GM12878 (cell line): ENCODE measurements around the gene MRC2.

Source experiments
- ATF3 ChIP-seq: IDR thresholded peaks from 2 replicates; pipeline ENCODE4 v1.6.1; 2011; ENCODE audit warnings: low read depth, mild to moderate bottlenecking, low read length, moderate library complexity, borderline replicate concordance; ENCODE audit errors: extremely low read depth
- BCLAF1 ChIP-seq: fragments of 450-650 bp; IDR thresholded peaks from 2 replicates; pipeline ENCODE4 v1.6.1; 2017; ENCODE audit warnings: antibody characterized with exemption, mild to moderate bottlenecking, moderate library complexity
- BMI1 ChIP-seq: fragments of 450-650 bp; IDR thresholded peaks from 2 replicates; pipeline ENCODE4 v1.6.1; 2016; ENCODE audit warnings: mild to moderate bottlenecking, moderate library complexity, borderline replicate concordance
- CEBPB ChIP-seq, 2 experiments: fragments of 150-350 bp in 1 of 2; IDR thresholded peaks; 2 replicates each; pipeline ENCODE4 v1.6.1; 2012 to 2014; ENCODE audit warnings: low read depth in 2 of 2, low read length in 2 of 2, borderline replicate concordance in 1 of 2, inconsistent platforms in 1 of 2
- CTCF ChIP-seq, 3 experiments: IDR thresholded peaks in 2 of 3; conservative IDR thresholded peaks in 1 of 3; 2 replicates each; pipeline ENCODE4 v1.5.1; 2011; ENCODE audit warnings: low read depth in 3 of 3, low read length in 3 of 3, mild to moderate bottlenecking in 3 of 3, control low read depth in 2 of 3, moderate library complexity in 2 of 3, inconsistent platforms in 1 of 3, mixed read lengths in 1 of 3; ENCODE audit not compliant: control insufficient read depth in 2 of 3, insufficient read depth in 1 of 3; ENCODE audit errors: extremely low read depth in 1 of 3
- EZH2 ChIP-seq: IDR thresholded peaks from 2 replicates; pipeline ENCODE4 v1.6.1; 2012; ENCODE audit warnings: low read depth, mild to moderate bottlenecking, control low read depth, inconsistent platforms, low read length, borderline replicate concordance; ENCODE audit not compliant: control insufficient read depth
- GATAD2B ChIP-seq: fragments of 450-650 bp; conservative IDR thresholded peaks from 2 replicates; pipeline ENCODE4 v1.6.1; 2017; ENCODE audit warnings: low read depth, mild to moderate bottlenecking, moderate library complexity
- NFIC ChIP-seq: IDR thresholded peaks from 2 replicates; pipeline ENCODE4 v1.6.1; 2012; ENCODE audit warnings: low read depth, mild to moderate bottlenecking, inconsistent platforms, low read length, moderate library complexity
- POLR2A ChIP-seq: IDR thresholded peaks from 2 replicates; pipeline ENCODE4 v1.6.1; 2011; ENCODE audit warnings: low read depth, mild to moderate bottlenecking, low read length
- PRDM15 ChIP-seq: fragments of 450-650 bp; formaldehyde crosslinking; IDR thresholded peaks from 2 replicates; pipeline ENCODE4 v1.4.0; 2020; ENCODE audit warnings: mild to moderate bottlenecking, moderate library complexity
- RBBP5 ChIP-seq: fragments of 200-600 bp; sonication (generic); conservative IDR thresholded peaks from 2 replicates; pipeline ENCODE4 v1.6.1; 2016
- REST ChIP-seq: IDR thresholded peaks from 2 replicates; pipeline ENCODE4 v1.6.1; 2012; ENCODE audit warnings: mild to moderate bottlenecking, low read depth, low read length
- SREBF1 ChIP-seq: IDR thresholded peaks from 2 replicates; pipeline ENCODE4 v1.6.1; 2012; ENCODE audit warnings: mild to moderate bottlenecking, low read length
- TAF1 ChIP-seq: IDR thresholded peaks from 2 replicates; pipeline ENCODE4 v1.6.1; 2011; ENCODE audit warnings: mild to moderate bottlenecking, low read depth, low read length, borderline replicate concordance

GRCh38 chr17:62688398-62689160, 61.1 kb downstream of the MRC2 start:
- TF ChIP-seq POLR2A (no peak), CEBPB (IDR thresholded peaks at IDR 0.05; ENCODE audit: borderline replicate concordance in 1 of 2, low read depth in 2 of 2, low read length in 2 of 2) (no peak), SREBF1 (no peak), CTCF (IDR thresholded peaks at IDR 0.05 in 2 of 3, conservative IDR thresholded peaks at IDR 0.05 in 1 of 3; ENCODE audit: control insufficient read depth in 2 of 3, extremely low read depth in 1 of 3, insufficient read depth in 1 of 3, low read depth in 3 of 3, low read length in 3 of 3) (no peak), BCLAF1 (no peak), ATF3 (no peak), TAF1 (no peak), GATAD2B (no peak), RBBP5 (no peak), EZH2 (no peak), PRDM15 (no peak), REST (no peak), BMI1 (no peak), NFIC (no peak)
